GM23248 (cell line): ENCODE measurements around the gene XRCC4.

Source experiments
- EZH2 ChIP-seq: fragments of 200-600 bp; sonication (generic); IDR thresholded peaks from 2 replicates; pipeline ENCODE4 v1.6.1; 2018; ENCODE audit warnings: antibody characterized with exemption, mild to moderate bottlenecking; ENCODE audit not compliant: insufficient read depth, poor library complexity, severe bottlenecking
- EZH2phosphoT487 ChIP-seq: fragments of 200-600 bp; sonication (generic); IDR thresholded peaks from 2 replicates; pipeline ENCODE4 v1.6.1; 2018; ENCODE audit warnings: antibody characterized with exemption, moderate library complexity, mild to moderate bottlenecking, low read depth; ENCODE audit not compliant: insufficient read depth

DNA sequence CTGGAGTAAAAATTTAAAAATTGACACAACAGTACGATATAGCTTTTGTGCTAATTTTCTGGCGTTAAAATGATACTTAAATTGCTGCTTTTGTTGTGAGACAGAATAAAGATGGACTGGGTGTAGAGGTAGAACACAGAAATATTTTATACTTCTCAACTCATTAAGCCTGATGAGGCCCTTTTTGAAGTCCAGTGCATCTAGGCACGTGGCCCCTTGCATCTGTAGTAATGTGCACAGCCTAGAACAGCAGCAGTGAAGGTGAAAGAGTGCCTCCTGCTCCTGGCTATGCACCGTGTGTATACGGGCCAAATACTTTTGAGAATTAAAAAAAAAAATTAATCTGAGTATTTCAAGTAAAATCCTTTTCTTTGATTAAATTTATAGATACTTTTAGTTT, 115.6 kb downstream of the XRCC4 start:
- no peak for TF ChIP-seq EZH2phosphoT487
- no peak for TF ChIP-seq EZH2
